B cell (primary cell): ENCODE data around the gene KDM6B.

Experiments used
- EZH2 ChIP-seq: IDR thresholded peaks from 2 replicates; pipeline ENCODE4 v1.6.1; 2012; ENCODE audit warnings: borderline replicate concordance, low read depth, mild to moderate bottlenecking, moderate library complexity, low read length; ENCODE audit not compliant: insufficient read depth, poor library complexity, severe bottlenecking
- TF ChIP-seq, protein P1 (sequence below): fragments of 200-600 bp; IDR thresholded peaks from one replicate; pipeline ENCODE4 v1.8.0; 2022; ENCODE audit warnings: antibody characterized with exemption, mild to moderate bottlenecking

DNA sequence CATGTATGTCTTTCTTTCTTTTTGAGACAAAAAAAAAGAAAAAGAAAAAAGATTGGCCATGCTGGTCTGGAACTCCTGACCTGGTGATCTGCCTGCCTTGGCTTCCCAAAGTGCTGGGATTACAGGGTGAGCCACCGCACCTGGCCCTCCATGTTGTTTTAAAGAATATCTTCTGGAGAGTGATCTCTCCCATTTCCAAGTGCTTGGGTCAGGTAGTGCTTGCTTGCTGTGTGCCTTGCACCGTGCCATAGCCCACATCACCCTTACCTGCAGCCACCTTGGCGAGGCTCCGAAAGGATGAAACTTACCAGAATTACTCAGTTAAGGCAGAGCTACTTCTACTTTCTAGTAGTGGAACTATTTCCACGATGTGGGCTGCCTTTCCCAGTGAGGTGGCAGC, 19.0 kb upstream of the KDM6B start:
- TF ChIP-seq, protein P1, sequence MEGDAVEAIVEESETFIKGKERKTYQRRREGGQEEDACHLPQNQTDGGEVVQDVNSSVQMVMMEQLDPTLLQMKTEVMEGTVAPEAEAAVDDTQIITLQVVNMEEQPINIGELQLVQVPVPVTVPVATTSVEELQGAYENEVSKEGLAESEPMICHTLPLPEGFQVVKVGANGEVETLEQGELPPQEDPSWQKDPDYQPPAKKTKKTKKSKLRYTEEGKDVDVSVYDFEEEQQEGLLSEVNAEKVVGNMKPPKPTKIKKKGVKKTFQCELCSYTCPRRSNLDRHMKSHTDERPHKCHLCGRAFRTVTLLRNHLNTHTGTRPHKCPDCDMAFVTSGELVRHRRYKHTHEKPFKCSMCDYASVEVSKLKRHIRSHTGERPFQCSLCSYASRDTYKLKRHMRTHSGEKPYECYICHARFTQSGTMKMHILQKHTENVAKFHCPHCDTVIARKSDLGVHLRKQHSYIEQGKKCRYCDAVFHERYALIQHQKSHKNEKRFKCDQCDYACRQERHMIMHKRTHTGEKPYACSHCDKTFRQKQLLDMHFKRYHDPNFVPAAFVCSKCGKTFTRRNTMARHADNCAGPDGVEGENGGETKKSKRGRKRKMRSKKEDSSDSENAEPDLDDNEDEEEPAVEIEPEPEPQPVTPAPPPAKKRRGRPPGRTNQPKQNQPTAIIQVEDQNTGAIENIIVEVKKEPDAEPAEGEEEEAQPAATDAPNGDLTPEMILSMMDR, result no peak
- TF ChIP-seq EZH2, result no peak
